ENCODE measurements around the gene LRIG2.

GRCh38 chr1:113095790-113096455 lies 22.9 kb downstream of the LRIG2 start:
- TF ChIP-seq, protein P1, sequence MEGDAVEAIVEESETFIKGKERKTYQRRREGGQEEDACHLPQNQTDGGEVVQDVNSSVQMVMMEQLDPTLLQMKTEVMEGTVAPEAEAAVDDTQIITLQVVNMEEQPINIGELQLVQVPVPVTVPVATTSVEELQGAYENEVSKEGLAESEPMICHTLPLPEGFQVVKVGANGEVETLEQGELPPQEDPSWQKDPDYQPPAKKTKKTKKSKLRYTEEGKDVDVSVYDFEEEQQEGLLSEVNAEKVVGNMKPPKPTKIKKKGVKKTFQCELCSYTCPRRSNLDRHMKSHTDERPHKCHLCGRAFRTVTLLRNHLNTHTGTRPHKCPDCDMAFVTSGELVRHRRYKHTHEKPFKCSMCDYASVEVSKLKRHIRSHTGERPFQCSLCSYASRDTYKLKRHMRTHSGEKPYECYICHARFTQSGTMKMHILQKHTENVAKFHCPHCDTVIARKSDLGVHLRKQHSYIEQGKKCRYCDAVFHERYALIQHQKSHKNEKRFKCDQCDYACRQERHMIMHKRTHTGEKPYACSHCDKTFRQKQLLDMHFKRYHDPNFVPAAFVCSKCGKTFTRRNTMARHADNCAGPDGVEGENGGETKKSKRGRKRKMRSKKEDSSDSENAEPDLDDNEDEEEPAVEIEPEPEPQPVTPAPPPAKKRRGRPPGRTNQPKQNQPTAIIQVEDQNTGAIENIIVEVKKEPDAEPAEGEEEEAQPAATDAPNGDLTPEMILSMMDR (IDR thresholded peaks at IDR 0.05), result no peak
- TF ChIP-seq MEF2A (IDR thresholded peaks at IDR 0.05; ENCODE audit: borderline replicate concordance, low read depth), result no peak
- TF ChIP-seq EP300 (IDR thresholded peaks at IDR 0.05; ENCODE audit: borderline replicate concordance in 1 of 2, low read depth in 1 of 2, low read length in 1 of 2), result no peak
- TF ChIP-seq EZH2phosphoT487 (IDR thresholded peaks at IDR 0.05; ENCODE audit: borderline replicate concordance, low read depth), result no peak
- no peak for TF ChIP-seq RAD21 (IDR thresholded peaks at IDR 0.05; ENCODE audit: low read length)
- TF ChIP-seq, protein P2, sequence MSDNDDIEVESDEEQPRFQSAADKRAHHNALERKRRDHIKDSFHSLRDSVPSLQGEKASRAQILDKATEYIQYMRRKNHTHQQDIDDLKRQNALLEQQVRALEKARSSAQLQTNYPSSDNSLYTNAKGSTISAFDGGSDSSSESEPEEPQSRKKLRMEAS (IDR thresholded peaks at IDR 0.05; ENCODE audit: low read depth), result no peak
- TF ChIP-seq, protein P3, sequence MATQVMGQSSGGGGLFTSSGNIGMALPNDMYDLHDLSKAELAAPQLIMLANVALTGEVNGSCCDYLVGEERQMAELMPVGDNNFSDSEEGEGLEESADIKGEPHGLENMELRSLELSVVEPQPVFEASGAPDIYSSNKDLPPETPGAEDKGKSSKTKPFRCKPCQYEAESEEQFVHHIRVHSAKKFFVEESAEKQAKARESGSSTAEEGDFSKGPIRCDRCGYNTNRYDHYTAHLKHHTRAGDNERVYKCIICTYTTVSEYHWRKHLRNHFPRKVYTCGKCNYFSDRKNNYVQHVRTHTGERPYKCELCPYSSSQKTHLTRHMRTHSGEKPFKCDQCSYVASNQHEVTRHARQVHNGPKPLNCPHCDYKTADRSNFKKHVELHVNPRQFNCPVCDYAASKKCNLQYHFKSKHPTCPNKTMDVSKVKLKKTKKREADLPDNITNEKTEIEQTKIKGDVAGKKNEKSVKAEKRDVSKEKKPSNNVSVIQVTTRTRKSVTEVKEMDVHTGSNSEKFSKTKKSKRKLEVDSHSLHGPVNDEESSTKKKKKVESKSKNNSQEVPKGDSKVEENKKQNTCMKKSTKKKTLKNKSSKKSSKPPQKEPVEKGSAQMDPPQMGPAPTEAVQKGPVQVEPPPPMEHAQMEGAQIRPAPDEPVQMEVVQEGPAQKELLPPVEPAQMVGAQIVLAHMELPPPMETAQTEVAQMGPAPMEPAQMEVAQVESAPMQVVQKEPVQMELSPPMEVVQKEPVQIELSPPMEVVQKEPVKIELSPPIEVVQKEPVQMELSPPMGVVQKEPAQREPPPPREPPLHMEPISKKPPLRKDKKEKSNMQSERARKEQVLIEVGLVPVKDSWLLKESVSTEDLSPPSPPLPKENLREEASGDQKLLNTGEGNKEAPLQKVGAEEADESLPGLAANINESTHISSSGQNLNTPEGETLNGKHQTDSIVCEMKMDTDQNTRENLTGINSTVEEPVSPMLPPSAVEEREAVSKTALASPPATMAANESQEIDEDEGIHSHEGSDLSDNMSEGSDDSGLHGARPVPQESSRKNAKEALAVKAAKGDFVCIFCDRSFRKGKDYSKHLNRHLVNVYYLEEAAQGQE (IDR thresholded peaks at IDR 0.05; ENCODE audit: low read depth, low read length), result no peak
- TF ChIP-seq POLR2AphosphoS5 (IDR thresholded peaks at IDR 0.05; ENCODE audit: low read depth, low read length), result no peak
- no peak for TF ChIP-seq YY1 (IDR thresholded peaks at IDR 0.05; ENCODE audit: low read depth)
- no peak for TF ChIP-seq PBX3 (IDR thresholded peaks at IDR 0.05)
- no peak for TF ChIP-seq TAF1 (IDR thresholded peaks at IDR 0.05; ENCODE audit: borderline replicate concordance, low read depth, low read length)
- no peak for TF ChIP-seq RCOR1 (IDR thresholded peaks at IDR 0.05; ENCODE audit: low read length)
- TF ChIP-seq TEAD4 (IDR thresholded peaks at IDR 0.05; ENCODE audit: borderline replicate concordance, insufficient read depth), result no peak
- no peak for TF ChIP-seq RFX5 (IDR thresholded peaks at IDR 0.05; ENCODE audit: low read length)

Measured in SK-N-SH (cell line).